ENCODE data around the gene LHPP. TPM values are rescaled to one million over a fixed set of nuclear protein-coding genes. Genes with fewer than 3 reads are reported as not detected.
"Not testable (repeated sequence)": the region's sequence is repeated elsewhere in the genome, so short reads cannot be mapped to it uniquely, and the experiment has no call there.

LHPP gene
- total RNA-seq, 2 experiments from 2014 or later: 11.1 to 15.1 TPM

DNA sequence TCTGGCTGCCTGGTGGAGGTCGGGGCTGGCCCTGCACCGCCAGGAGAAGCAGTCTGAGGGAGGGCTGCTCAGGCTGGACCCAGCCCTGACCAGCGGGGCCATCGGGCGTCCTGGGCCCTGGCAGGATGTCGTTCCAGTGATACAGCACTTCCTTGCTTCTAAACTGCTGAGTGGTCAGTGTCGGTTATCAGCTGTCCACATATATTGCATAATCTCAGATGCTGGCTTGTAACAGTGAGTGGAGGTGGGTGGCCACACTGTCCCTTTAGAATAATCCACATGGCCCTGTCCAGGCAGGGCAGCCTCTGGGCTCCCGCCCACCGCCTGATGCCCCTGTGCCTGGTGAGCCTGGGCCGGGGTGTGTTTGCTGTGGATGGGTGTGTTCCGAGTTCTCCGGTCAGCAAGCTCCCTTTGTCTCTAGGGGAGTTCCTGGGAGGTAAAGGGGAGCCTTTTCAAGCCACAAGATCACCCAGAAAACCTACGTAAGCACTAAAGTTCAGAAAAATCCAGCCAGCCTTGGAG is 86.1 kb downstream of the LHPP start:
- no peak for ATAC-seq
- intact Hi-C loops (cut with micrococcal nuclease): no loop called here

GRCh38 chr10:124549171-124549570 is 87.5 kb downstream of the LHPP start:
- H3K36me3 Mint-ChIP-seq (ENCODE audit: low read depth); ATAC-seq; H3K27ac Mint-ChIP-seq; H3K27me3 Mint-ChIP-seq; intact Hi-C loops (cut with micrococcal nuclease); POLR2A ChIA-PET; H3K9me3 Mint-ChIP-seq; H3K4me3 Mint-ChIP-seq; DNase-seq: not testable (repeated sequence)
- CTCF ChIA-PET: interaction anchor here (0.6 kb wide), 2 partner anchors 185 to 253 kb away, joined by 3 read pairs; no protein-coding TSS in a partner anchor
- H3K4me1 Mint-ChIP-seq (ENCODE audit: low read depth): peaks cover 14% of the 10 kb centered on the region

More for the DNA sequence above, 86.1 kb downstream of the LHPP start:
- Mint-ChIP-seq H3K36me3 (ENCODE audit: low read depth) (no peaks in the 10 kb centered on the region), H3K27ac (no peak overlapping the region), H3K4me1 (ENCODE audit: low read depth) (peaks cover 14% of the 10 kb centered on the region), H3K4me3 (no peak overlapping the region), H3K9me3 (no peaks in the 10 kb centered on the region), H3K27me3 (no peaks in the 10 kb centered on the region)
- ChIA-PET POLR2A (interaction anchor here (0.7 kb wide), 1 partner anchor 1640 kb away, joined by 3 read pairs; no protein-coding TSS in a partner anchor), CTCF (no interaction called here)
- no peak for DNase-seq
- TF ChIP-seq CTCF (IDR thresholded peaks at IDR 0.05): no peak

- TF ChIP-seq CTCF (IDR thresholded peaks at IDR 0.05): no peak
- H3K36me3 Mint-ChIP-seq (ENCODE audit: low read depth): no peaks in the 10 kb centered on the region
- H3K9me3 Mint-ChIP-seq: no peaks in the 10 kb centered on the region
- DNase-seq (no peak), ATAC-seq (no peak)
- no peaks in the 10 kb centered on the region for H3K27me3 Mint-ChIP-seq
- intact Hi-C loops (cut with micrococcal nuclease): no loop called here
- no peak overlapping the region for H3K4me3 Mint-ChIP-seq
- H3K27ac Mint-ChIP-seq: no peak overlapping the region
- H3K4me1 Mint-ChIP-seq (ENCODE audit: low read depth): peaks cover 3% of the 10 kb centered on the region
- POLR2A ChIA-PET: no interaction called here
- CTCF ChIA-PET: no interaction called here
These were observed 88.8 kb downstream of the LHPP start for GRCh38 chr10:124550293-124551034.

GRCh38 chr10:124551097-124551496 is 89.5 kb downstream of the LHPP start:
- intact Hi-C loops (cut with micrococcal nuclease): no loop called here
- no peak overlapping the region for H3K4me3 Mint-ChIP-seq
- H3K36me3 Mint-ChIP-seq (ENCODE audit: low read depth): no peaks in the 10 kb centered on the region
- no peak overlapping the region for H3K27ac Mint-ChIP-seq
- no peaks in the 10 kb centered on the region for H3K27me3 Mint-ChIP-seq
- no peak for TF ChIP-seq CTCF (IDR thresholded peaks at IDR 0.05)
- ChIA-PET CTCF (interaction anchor here (0.7 kb wide), 1 partner anchor 15 kb away, joined by 3 read pairs; no protein-coding TSS in a partner anchor), POLR2A (no interaction called here)
- H3K9me3 Mint-ChIP-seq: no peaks in the 10 kb centered on the region
- H3K4me1 Mint-ChIP-seq (ENCODE audit: low read depth): no peaks in the 10 kb centered on the region
- DNase-seq: no peak
- ATAC-seq: no peak

DNA sequence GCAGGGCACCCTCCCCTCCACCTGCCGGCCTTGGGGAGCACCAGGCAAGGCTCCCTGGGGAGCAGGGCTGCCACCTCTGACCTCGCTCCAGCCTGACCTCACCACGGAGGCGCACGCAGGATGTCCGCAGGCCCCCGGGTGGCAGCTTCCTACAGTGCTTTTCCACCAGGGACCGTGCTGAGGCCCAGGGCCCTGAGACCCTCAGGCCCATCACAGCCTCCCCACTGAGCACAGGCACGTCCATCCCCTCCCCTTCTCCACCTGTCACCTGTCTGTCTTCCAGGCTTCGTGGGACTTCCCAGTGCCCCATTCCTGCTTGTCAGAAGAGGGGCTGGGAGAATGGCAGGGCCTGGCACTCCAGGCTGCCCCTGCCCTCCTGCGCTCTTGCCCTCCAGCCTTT is 90.1 kb downstream of the LHPP start:
- intact Hi-C loops (cut with micrococcal nuclease): no loop called here
- no peaks in the 10 kb centered on the region for H3K27me3 Mint-ChIP-seq
- no peak overlapping the region for H3K27ac Mint-ChIP-seq
- no peaks in the 10 kb centered on the region for H3K36me3 Mint-ChIP-seq (ENCODE audit: low read depth)
- ChIA-PET POLR2A (no interaction called here), CTCF (interaction anchor here (0.7 kb wide), 1 partner anchor 16 kb away, joined by 3 read pairs; no protein-coding TSS in a partner anchor)
- DNase-seq (no peak), ATAC-seq (no peak)
- no peak overlapping the region for H3K4me3 Mint-ChIP-seq
- H3K9me3 Mint-ChIP-seq: no peaks in the 10 kb centered on the region
- H3K4me1 Mint-ChIP-seq (ENCODE audit: low read depth): no peaks in the 10 kb centered on the region
- TF ChIP-seq CTCF (IDR thresholded peaks at IDR 0.05): no peak

Data from activated CD8-positive, alpha-beta T cell treated with anti-CD3 and anti-CD28 coated beads for 36 hours (primary cell).